Osteocyte (in vitro differentiated cells): ENCODE measurements around the gene MTA3. TPM values are rescaled to one million over a fixed set of nuclear protein-coding genes. Genes with fewer than 3 reads are reported as not detected.

Source experiments
- DNase-seq: peaks from one replicate; pipeline ENCODE4 v3.0.0; 2021; ENCODE audit warnings: mixed read lengths; ENCODE audit not compliant: unreplicated experiment; ENCODE audit errors: extremely low spot score
- H3K27ac Mint-ChIP-seq: one replicate; pipeline ENCODE4 v1.8.0; 2021; ENCODE audit warnings: mild to moderate bottlenecking, mixed read lengths; ENCODE audit not compliant: unreplicated experiment
- H3K27me3 Mint-ChIP-seq: one replicate; pipeline ENCODE4 v1.8.0; 2021; ENCODE audit warnings: mixed read lengths; ENCODE audit not compliant: unreplicated experiment
- H3K36me3 Mint-ChIP-seq: one replicate; pipeline ENCODE4 v1.8.0; 2021; ENCODE audit warnings: mixed read lengths; ENCODE audit not compliant: unreplicated experiment
- H3K4me1 Mint-ChIP-seq: one replicate; pipeline ENCODE4 v1.8.0; 2021; ENCODE audit warnings: mixed read lengths; ENCODE audit not compliant: unreplicated experiment
- H3K4me3 Mint-ChIP-seq: one replicate; pipeline ENCODE4 v1.8.0; 2021; ENCODE audit warnings: mild to moderate bottlenecking, moderate library complexity, mixed read lengths; ENCODE audit not compliant: unreplicated experiment
- H3K9me3 Mint-ChIP-seq: one replicate; pipeline ENCODE4 v1.8.0; 2021; ENCODE audit warnings: mixed read lengths; ENCODE audit not compliant: unreplicated experiment
- CTCF ChIP-seq: fragments of 200-600 bp; sonication (generic); IDR thresholded peaks from 2 replicates; pipeline ENCODE4 v1.5.0; 2021; ENCODE audit warnings: antibody characterized with exemption, mild to moderate bottlenecking, moderate library complexity
- total RNA-seq: library from RNA; stranded (reverse); gene quantifications from 2 replicates; pipeline ENCODE4 v1.2.1, GENCODE V29; 2021

MTA3 gene
- total RNA-seq, 1 donor from 2014 or later = 49.2 TPM

GRCh38 chr2:42796427-42797248 lies 228.2 kb downstream of the MTA3 start:
- H3K27me3 Mint-ChIP-seq = peaks cover 2% of the 10 kb centered on the region
- H3K36me3 Mint-ChIP-seq = no peaks in the 10 kb centered on the region
- TF ChIP-seq CTCF = no peak
- H3K27ac Mint-ChIP-seq = no peak overlapping the region
- no peak overlapping the region for H3K4me3 Mint-ChIP-seq
- H3K9me3 Mint-ChIP-seq = no peaks in the 10 kb centered on the region
- no peak for DNase-seq
- peaks cover 37% of the 10 kb centered on the region for H3K4me1 Mint-ChIP-seq

- H3K36me3 Mint-ChIP-seq = no peaks in the 10 kb centered on the region
- no peak for TF ChIP-seq CTCF
These were observed 228.8 kb downstream of the MTA3 start for GRCh38 chr2:42797281-42797680.

GRCh38 chr2:42799881-42800280 lies 231.4 kb downstream of the MTA3 start:
- DNase-seq = no peak
- no peak for TF ChIP-seq CTCF
- Mint-ChIP-seq H3K4me1 (peaks cover 22% of the 10 kb centered on the region), H3K4me3 (no peak overlapping the region), H3K36me3 (no peaks in the 10 kb centered on the region), H3K27ac (no peak overlapping the region), H3K9me3 (peaks cover 4% of the 10 kb centered on the region), H3K27me3 (peaks cover 2% of the 10 kb centered on the region)

More at GRCh38 chr2:42797281-42797680, 228.8 kb downstream of the MTA3 start:
- no peak for DNase-seq
- no peaks in the 10 kb centered on the region for H3K27me3 Mint-ChIP-seq
- H3K27ac Mint-ChIP-seq = no peak overlapping the region
- H3K4me1 Mint-ChIP-seq = peaks cover 37% of the 10 kb centered on the region
- no peak overlapping the region for H3K4me3 Mint-ChIP-seq
- H3K9me3 Mint-ChIP-seq = no peaks in the 10 kb centered on the region

- no peaks in the 10 kb centered on the region for H3K36me3 Mint-ChIP-seq
- DNase-seq = no peak
- peak overlapping the region; percentile 35 for H3K27ac Mint-ChIP-seq
- peaks cover 4% of the 10 kb centered on the region for H3K9me3 Mint-ChIP-seq
- no peak for TF ChIP-seq CTCF
- peaks cover 2% of the 10 kb centered on the region for H3K27me3 Mint-ChIP-seq
- H3K4me3 Mint-ChIP-seq = no peak overlapping the region
- H3K4me1 Mint-ChIP-seq = peaks cover 22% of the 10 kb centered on the region
These were observed 232.1 kb downstream of the MTA3 start for GRCh38 chr2:42800461-42800962.

- Mint-ChIP-seq H3K4me1 (peaks cover 19% of the 10 kb centered on the region), H3K36me3 (no peaks in the 10 kb centered on the region), H3K27me3 (peaks cover 2% of the 10 kb centered on the region), H3K9me3 (peaks cover 4% of the 10 kb centered on the region), H3K27ac (peak overlapping the region; percentile 35), H3K4me3 (no peak overlapping the region)
- no peak for DNase-seq
- TF ChIP-seq CTCF = no peak
These were observed 232.5 kb downstream of the MTA3 start for GRCh38 chr2:42800981-42801380.
